Astrocyte of the cerebellum (primary cell): ENCODE measurements around the gene CCDC187.
A peak's percentile ranks its signal among the peaks of the same experiment; 100 is the strongest.

Experiments used
- DNase-seq: peaks from one replicate; pipeline ENCODE4 v3.0.0-alpha.2; 2011; ENCODE audit warnings: low read depth
- H3K4me3 ChIP-seq: 2 replicates; pipeline ENCODE4 v1.5.1; 2011; ENCODE audit warnings: mild to moderate bottlenecking, low read depth, low read length, moderate library complexity
- in situ Hi-C: cut with HindIII; loops from 2 replicates; pipeline ENCODE4 v1.10.0; 2017; ENCODE audit warnings: low sequenced_read_pairs
- TF ChIP-seq, protein P1 (sequence below): IDR thresholded peaks from 2 replicates; pipeline ENCODE4 v1.5.1; 2012; ENCODE audit warnings: low read length, low read depth, moderate library complexity, mild to moderate bottlenecking; ENCODE audit errors: missing control alignments

Gene CCDC187

DNA sequence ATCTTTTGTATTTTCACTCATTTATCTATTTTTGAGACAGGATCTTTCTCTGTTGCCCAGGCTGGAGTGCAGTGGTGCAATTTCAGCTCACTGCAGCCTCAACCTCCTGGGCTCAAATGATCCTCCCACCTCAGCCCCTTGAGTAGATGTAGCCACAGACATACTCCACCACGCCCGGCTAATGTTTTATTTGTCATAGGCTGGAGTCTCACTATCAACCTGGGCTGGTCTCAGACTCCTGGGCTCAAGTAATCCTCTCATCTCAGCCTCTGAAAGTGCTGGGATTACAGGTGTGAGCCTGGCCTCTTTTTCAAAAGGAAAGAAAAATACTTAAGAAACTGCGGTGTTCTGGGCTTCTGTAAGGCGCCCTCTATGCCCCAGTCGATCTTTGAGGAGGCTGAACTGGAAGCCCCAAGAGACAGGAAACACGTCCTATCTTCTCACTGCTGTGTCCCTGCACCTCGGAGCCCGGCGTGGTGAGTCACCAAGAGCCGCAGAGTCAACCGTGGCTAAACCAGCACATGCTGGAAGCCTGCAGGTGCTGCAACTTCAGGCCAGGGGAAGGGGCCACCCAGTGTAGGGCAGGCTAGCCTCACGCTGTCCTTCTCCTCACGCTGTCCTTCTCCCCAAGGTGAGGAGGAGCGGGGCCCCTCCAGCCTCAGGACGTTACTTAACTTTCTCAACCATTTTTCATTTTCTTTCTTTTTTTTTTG, 83.7 kb downstream of the CCDC187 start:
- no peak for DNase-seq
- TF ChIP-seq, protein P1, sequence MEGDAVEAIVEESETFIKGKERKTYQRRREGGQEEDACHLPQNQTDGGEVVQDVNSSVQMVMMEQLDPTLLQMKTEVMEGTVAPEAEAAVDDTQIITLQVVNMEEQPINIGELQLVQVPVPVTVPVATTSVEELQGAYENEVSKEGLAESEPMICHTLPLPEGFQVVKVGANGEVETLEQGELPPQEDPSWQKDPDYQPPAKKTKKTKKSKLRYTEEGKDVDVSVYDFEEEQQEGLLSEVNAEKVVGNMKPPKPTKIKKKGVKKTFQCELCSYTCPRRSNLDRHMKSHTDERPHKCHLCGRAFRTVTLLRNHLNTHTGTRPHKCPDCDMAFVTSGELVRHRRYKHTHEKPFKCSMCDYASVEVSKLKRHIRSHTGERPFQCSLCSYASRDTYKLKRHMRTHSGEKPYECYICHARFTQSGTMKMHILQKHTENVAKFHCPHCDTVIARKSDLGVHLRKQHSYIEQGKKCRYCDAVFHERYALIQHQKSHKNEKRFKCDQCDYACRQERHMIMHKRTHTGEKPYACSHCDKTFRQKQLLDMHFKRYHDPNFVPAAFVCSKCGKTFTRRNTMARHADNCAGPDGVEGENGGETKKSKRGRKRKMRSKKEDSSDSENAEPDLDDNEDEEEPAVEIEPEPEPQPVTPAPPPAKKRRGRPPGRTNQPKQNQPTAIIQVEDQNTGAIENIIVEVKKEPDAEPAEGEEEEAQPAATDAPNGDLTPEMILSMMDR, result no peak
- in situ Hi-C loops, result no loop called here

GRCh38 chr9:136219276-136219675, 84.6 kb downstream of the CCDC187 start:
- peak; percentile 54 for DNase-seq
- in situ Hi-C loops, result no loop called here
- TF ChIP-seq, protein P1, result no peak
- H3K4me3 ChIP-seq, result no peak overlapping the region

More for the DNA sequence above, 83.7 kb downstream of the CCDC187 start:
- no peak overlapping the region for H3K4me3 ChIP-seq

- no peak for DNase-seq
- in situ Hi-C loops, result no loop called here
- no peak overlapping the region for H3K4me3 ChIP-seq
- TF ChIP-seq, protein P1, result no peak
Measured at GRCh38 chr9:136218673-136219072, 85.2 kb downstream of the CCDC187 start.

- no peak for DNase-seq
- no peak overlapping the region for H3K4me3 ChIP-seq
- TF ChIP-seq, protein P1, result no peak
- in situ Hi-C loops, result no loop called here
Measured at GRCh38 chr9:136218271-136218670, 85.6 kb downstream of the CCDC187 start.

- TF ChIP-seq, protein P1, result no peak
- DNase-seq, result no peak
- in situ Hi-C loops, result no loop called here
Measured at GRCh38 chr9:136216541-136217244, 87.2 kb downstream of the CCDC187 start.

GRCh38 chr9:136213733-136214132, 90.2 kb downstream of the CCDC187 start:
- in situ Hi-C loops, result no loop called here
- no peak for DNase-seq
- TF ChIP-seq, protein P1, result no peak
- no peak overlapping the region for H3K4me3 ChIP-seq

More at GRCh38 chr9:136216541-136217244, 87.2 kb downstream of the CCDC187 start:
- no peak overlapping the region for H3K4me3 ChIP-seq
